ENCODE data around the gene GABRR3.
A peak's percentile ranks its signal among the peaks of the same experiment; 100 is the strongest.

GABRR3 gene

DNA sequence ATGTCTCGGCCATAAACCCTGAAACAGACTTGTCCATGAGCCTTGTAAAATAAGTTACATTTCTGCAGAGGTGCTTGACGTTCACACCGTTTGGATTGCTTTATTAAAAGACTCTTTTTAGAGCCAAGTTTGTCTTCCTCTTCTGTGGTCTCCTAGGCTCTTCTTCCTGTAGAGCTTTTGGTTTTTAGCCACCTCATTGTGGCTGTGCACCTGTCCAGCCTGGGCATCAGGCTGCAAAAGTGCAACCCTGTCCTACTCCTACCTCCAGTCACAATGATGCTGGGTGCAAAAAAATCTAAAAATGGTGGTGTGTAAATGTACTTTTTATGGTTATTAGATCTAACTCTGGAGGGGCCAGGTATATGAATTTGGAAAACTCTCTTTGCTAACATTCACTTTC lies 60.1 kb downstream of the GABRR3 start:
- TF ChIP-seq, protein P1, sequence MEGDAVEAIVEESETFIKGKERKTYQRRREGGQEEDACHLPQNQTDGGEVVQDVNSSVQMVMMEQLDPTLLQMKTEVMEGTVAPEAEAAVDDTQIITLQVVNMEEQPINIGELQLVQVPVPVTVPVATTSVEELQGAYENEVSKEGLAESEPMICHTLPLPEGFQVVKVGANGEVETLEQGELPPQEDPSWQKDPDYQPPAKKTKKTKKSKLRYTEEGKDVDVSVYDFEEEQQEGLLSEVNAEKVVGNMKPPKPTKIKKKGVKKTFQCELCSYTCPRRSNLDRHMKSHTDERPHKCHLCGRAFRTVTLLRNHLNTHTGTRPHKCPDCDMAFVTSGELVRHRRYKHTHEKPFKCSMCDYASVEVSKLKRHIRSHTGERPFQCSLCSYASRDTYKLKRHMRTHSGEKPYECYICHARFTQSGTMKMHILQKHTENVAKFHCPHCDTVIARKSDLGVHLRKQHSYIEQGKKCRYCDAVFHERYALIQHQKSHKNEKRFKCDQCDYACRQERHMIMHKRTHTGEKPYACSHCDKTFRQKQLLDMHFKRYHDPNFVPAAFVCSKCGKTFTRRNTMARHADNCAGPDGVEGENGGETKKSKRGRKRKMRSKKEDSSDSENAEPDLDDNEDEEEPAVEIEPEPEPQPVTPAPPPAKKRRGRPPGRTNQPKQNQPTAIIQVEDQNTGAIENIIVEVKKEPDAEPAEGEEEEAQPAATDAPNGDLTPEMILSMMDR (IDR thresholded peaks at IDR 0.05; ENCODE audit: extremely low read depth, insufficient read depth, missing control alignments) = no peak
- in situ Hi-C loops (cut with MboI; ENCODE audit: low pct_unique_long_range_greater_than_20kb, low sequenced_read_pairs, unreplicated experiment) = no loop called here

DNA sequence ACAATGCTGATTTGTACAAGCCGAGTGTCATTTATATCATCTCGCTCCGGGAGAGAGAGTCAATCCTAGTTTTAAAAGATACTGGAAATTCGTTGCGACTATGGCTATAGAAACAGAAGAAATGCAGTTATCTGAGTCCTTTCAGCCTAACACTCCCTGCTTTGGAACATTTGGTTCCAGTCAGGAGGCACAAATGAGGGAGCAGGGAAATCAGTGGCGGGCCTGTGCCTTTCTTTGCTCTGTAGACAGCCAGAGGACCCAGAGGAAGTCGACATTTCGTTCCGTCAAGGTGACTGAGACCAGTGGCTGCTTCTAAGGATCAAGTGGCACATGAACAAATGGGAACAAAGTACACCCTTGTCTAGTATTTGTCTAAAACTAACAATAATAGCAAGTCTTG lies 62.1 kb downstream of the GABRR3 start:
- TF ChIP-seq, protein P1 (IDR thresholded peaks at IDR 0.05; ENCODE audit: extremely low read depth, insufficient read depth, missing control alignments) = no peak
- DNase-seq (ENCODE audit: low spot score) = no peak
- in situ Hi-C loops (cut with MboI; ENCODE audit: low pct_unique_long_range_greater_than_20kb, low sequenced_read_pairs, unreplicated experiment) = no loop called here

More for the DNA sequence above, 60.1 kb downstream of the GABRR3 start:
- no peak for DNase-seq (ENCODE audit: low spot score)

DNA sequence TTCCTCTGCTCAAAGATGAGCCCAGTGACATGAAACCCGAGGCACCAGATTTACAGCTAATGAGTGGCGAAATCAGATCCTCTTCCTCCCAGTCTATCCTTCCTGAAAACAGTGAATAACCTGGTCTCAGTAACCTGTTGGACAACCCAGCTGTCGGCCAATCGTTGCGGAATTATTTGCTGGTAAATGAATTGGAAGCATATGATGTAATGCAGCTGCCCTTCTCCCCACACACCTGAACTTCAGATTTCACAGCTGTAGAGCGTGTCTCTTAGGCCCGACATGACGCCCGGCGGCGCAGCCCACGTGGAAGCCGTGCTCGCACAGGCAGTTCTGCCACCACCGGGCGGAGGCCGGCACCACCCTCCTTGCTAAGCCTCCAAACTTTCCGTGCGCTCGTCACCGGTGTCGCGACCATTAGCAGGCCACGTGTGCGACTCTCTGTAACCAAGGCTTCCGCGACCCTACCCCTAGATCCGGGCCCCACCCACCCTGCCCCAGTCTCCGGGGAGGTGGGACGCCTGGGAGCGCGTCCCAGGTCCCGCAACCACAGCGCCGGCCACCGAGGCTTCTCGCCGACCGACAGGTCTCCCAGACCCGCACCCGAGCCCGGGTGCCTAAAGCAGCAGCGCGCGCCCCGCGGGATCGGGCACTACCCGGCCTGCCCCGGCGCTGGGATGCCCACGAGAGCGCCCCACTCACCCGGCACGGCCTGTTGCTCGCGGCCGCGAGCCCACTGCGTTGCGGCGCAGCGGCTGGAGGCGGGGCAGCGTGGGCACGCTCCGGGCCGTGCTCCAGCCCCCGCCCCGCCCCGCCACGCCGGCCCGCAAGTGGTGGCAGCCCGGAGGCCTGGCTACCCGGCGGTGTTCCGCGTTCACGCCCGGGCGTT lies 63.2 kb downstream of the GABRR3 start, which contains the start of gene RIOX2:
Gene RIOX2 (minus strand): TSS at position 753 of the 889 bp plus-strand sequence. CDS start 4,838 bp downstream, outside the sequence.
- in situ Hi-C loops (cut with MboI; ENCODE audit: low pct_unique_long_range_greater_than_20kb, low sequenced_read_pairs, unreplicated experiment) = no loop called here
- TF ChIP-seq, protein P1 (IDR thresholded peaks at IDR 0.05; ENCODE audit: extremely low read depth, insufficient read depth, missing control alignments) = no peak
- DNase-seq (ENCODE audit: low spot score) = peak; percentile 86

DNA sequence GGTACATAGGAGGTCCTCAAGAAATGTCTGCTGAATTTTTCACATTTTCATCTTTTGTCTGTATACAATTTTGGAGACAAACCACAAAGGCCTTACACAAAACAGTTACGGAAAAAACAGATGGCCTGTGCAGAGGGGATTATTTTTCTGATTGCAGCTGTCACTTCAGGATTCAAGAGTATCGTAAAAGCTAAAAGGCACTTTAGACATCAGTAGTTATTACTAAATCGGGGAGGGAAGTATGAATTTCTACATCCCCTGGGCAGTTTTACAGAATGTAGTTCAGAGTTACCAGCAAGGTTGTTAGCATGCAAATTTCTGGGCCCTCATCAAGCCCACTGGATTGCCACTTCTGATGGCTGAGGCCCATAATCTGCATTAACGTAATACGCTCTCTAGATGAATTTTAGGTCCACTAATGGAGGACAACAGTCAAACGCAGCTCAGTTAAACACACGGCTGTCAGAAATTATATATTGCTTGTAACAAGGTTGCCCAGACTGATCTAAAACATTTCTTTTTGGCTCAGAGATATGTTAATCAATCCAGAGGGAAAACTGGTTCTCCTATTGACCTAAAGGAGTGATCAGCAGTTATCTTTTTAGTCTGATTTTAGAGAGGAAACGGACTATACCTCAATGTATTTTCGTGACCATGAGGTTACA lies 64.0 kb downstream of the GABRR3 start:
- in situ Hi-C loops (cut with MboI; ENCODE audit: low pct_unique_long_range_greater_than_20kb, low sequenced_read_pairs, unreplicated experiment) = no loop called here
- no peak for DNase-seq (ENCODE audit: low spot score)
- TF ChIP-seq, protein P1 (IDR thresholded peaks at IDR 0.05; ENCODE audit: extremely low read depth, insufficient read depth, missing control alignments) = no peak

DNA sequence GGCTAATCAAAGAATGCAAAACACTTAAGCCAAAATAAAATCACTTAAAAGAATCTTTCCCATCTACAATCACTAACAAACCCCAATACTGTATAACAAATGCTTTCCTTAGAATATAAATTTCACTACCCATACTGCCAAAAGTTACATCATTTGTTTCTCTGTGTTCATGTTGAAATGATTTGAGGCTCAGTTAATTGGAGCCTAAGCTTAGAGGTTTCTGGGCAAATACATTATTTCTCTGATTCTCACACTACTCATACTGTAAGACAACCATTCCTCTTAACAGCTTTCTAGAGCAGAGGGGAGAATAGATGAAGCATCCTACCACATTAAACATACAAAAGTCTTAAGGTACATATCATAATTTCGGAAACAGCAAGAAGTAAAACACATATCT lies 65.0 kb downstream of the GABRR3 start:
- TF ChIP-seq, protein P1 (IDR thresholded peaks at IDR 0.05; ENCODE audit: extremely low read depth, insufficient read depth, missing control alignments) = no peak
- no peak for DNase-seq (ENCODE audit: low spot score)
- in situ Hi-C loops (cut with MboI; ENCODE audit: low pct_unique_long_range_greater_than_20kb, low sequenced_read_pairs, unreplicated experiment) = no loop called here

DNA sequence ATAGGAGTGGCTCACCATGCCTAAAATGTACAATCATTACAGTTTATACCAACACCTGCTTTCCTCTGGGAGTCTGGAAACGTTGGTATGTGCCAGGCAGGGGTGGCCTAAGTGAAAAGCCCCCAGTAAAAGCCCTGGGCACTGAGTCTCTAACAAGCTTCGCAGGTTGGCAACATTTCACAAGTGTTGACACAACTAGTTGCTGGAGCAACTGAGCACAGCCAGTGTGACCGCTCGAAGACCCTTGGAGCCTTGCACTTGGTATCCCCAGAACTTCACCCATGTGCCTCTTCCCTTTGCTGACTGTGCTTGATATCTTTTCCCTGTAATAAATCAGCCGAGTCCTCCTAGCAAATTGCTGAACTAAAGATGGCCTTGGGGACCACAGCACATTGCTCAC lies 65.6 kb downstream of the GABRR3 start:
- DNase-seq (ENCODE audit: low spot score) = no peak
- in situ Hi-C loops (cut with MboI; ENCODE audit: low pct_unique_long_range_greater_than_20kb, low sequenced_read_pairs, unreplicated experiment) = no loop called here
- TF ChIP-seq, protein P1 (IDR thresholded peaks at IDR 0.05; ENCODE audit: extremely low read depth, insufficient read depth, missing control alignments) = no peak
